Stomach (tissue), 9 donors: ENCODE data around the gene UGT2B28. TPM values are rescaled to one million over a fixed set of nuclear protein-coding genes. Genes with fewer than 3 reads are reported as not detected.
"Not testable (repeated sequence)": the region's sequence is repeated elsewhere in the genome, so short reads cannot be mapped to it uniquely, and the experiment has no call there.

Experiments used
- DNase-seq, 2 donors: peaks; one replicate each; pipeline versions ENCODE4 v3.0.0 to v3.0.0-alpha.2; 2013 to 2019
- H3K27ac ChIP-seq, 5 donors: fragments of 200-600 bp in 4 of 5; sonication (generic) in 4 of 5; one replicate each; pipeline ENCODE4 v1.5.1; 2013 to 2019; ENCODE audit warnings: mild to moderate bottlenecking in 1 of 5, moderate library complexity in 1 of 5
- H3K27me3 ChIP-seq, 3 donors: fragments of 200-600 bp; sonication (generic); one replicate each; pipeline ENCODE4 v1.5.1; 2017 to 2019; ENCODE audit warnings: mixed run types in 1 of 3
- H3K36me3 ChIP-seq, 4 donors: fragments of 200-600 bp; sonication (generic); 1 replicate in 3 of 4; 2 replicates in 1 of 4; pipeline ENCODE4 v1.5.1; 2016 to 2019
- H3K4me1 ChIP-seq, 4 donors: fragments of 200-600 bp; sonication (generic); one replicate each; pipeline ENCODE4 v1.5.1; 2016 to 2019
- H3K4me3 ChIP-seq, 4 donors: fragments of 200-600 bp; sonication (generic) in 3 of 4; one replicate each; pipeline ENCODE4 v1.5.1; 2016 to 2019; ENCODE audit warnings: mild to moderate bottlenecking in 1 of 4
- H3K9me3 ChIP-seq, 4 donors: fragments of 200-600 bp; sonication (generic); one replicate each; pipeline ENCODE4 v1.5.1; 2016 to 2019
- EP300 ChIP-seq: sonication (generic); formaldehyde crosslinking; IDR thresholded peaks from one replicate; pipeline ENCODE4 v1.6.1; 2017; ENCODE audit warnings: antibody characterized with exemption
- POLR2A ChIP-seq, 4 donors: fragments of 450-650 bp; IDR thresholded peaks; one replicate each; pipeline ENCODE4 v1.6.1; 2016; ENCODE audit warnings: antibody characterized with exemption in 4 of 4, control low read depth in 2 of 4, mild to moderate bottlenecking in 1 of 4, moderate library complexity in 1 of 4
- POLR2AphosphoS5 ChIP-seq, 3 donors: sonication (generic); formaldehyde crosslinking; IDR thresholded peaks; one replicate each; pipeline ENCODE4 v1.6.1; 2016; ENCODE audit warnings: antibody characterized with exemption in 3 of 3
- WGBS, 5 donors: extraction: QIAGEN DNeasy Blood & Tissue Kit in 3 of 5; methylation state at CpG; one replicate each; pipeline versions ENCODE4 v1.1.5 to v1.1.7; 2013 to 2018; 5-methylcytosine and 5-hydroxymethylcytosine counted together
- intact Hi-C: fragments of 100-400 bp; cut with DNase I; formaldehyde crosslinking; loops from one replicate; pipeline ENCODE4 v1.15.1; 2023; ENCODE audit warnings: low total_unique reads
- polyA plus RNA-seq, 3 donors: library from polyadenylated mRNA; stranded (reverse); fragments of 200-250 nt; gene quantifications; one replicate each; pipeline ENCODE4 v1.2.3, GENCODE V29; 2013
- total RNA-seq, 5 donors: library from RNA; depleted of rRNA; stranded (reverse); fragments of >200 nt; gene quantifications; one replicate each; pipeline versions ENCODE4 v1.1.0 to v1.2.3, GENCODE V29; 2014 to 2016
- TF ChIP-seq, protein P1 (sequence below), 7 experiments: fragments of 450-650 bp in 4 of 7; fragments of 200-600 bp in 3 of 7; sonication (generic) in 3 of 7; IDR thresholded peaks; one replicate each; pipeline ENCODE4 v1.5.1; 2016 to 2019; ENCODE audit warnings: antibody characterized with exemption in 7 of 7, control low read depth in 2 of 7, mild to moderate bottlenecking in 1 of 7
- donor health status: healthy with polysubstance abuse.
- donor health status: Bipolar disorder and iron deficiency.
- donor health status: healthy.

UGT2B28 gene
- total and polyA plus RNA-seq, 8 donors, result not detected

DNA sequence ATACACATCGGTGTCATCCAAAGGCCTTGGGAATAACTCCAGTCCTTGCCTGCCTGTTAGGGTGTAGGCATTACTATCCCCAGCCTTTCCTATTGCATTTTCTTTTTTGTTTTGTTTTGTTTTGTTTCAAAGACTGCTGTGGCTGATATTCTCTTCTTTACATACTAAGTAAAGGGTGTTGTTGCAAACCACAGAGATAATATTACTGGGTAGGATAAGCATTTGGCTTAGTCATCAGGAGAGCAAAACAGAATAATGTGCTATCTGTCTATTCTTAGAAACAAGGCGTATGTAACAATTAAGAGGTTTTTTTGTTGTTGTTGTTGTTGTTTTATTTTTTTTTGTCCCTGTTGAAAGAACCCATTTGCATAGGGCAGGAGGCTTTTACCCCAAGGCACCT lies 41.8 kb downstream of the UGT2B28 start:
- peaks cover 6 to 17% (median 9%) of the 10 kb centered on the region in 4 donors for H3K4me1 ChIP-seq
- no peaks in the 10 kb centered on the region for H3K27me3 ChIP-seq
- TF ChIP-seq POLR2A (IDR thresholded peaks at IDR 0.05), result no peak
- DNase-seq, result no peak
- H3K4me3 ChIP-seq, result no peak overlapping the region
- H3K9me3 ChIP-seq, result no peaks in the 10 kb centered on the region
- 67 to 76% (median 67%) methylated on average over 2 of the region's 2 CpGs for WGBS, 5 donors
- intact Hi-C loops, result no loop called here
- H3K27ac ChIP-seq, result peak overlapping the region in 2 of 5 donors; percentile 35 to 45
- no peaks in the 10 kb centered on the region for H3K36me3 ChIP-seq

DNA sequence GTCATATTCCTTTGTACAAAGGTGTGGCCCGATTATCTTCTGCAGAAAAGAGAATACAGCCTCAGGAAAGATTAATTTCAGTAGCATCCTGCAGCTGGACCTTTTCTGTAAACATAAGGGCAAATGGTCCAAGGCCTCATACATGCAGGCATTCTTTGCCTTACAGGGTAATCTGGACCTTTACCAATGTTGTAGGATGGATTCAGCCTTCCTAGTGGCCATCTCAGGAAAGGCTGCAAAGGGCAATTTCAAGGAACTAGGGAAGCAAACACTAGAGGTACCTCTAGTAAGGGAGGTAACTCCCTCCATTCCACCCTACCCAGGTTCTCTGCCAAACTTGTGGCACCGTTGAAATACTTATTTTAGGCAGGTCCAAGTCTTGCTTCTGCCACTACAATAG lies 43.0 kb downstream of the UGT2B28 start:
- intact Hi-C loops, result no loop called here
- 62 to 79% (median 76%) methylated on average over 2 of the region's 2 CpGs for WGBS, 5 donors
- H3K27me3 ChIP-seq, result no peaks in the 10 kb centered on the region
- DNase-seq, result no peak
- TF ChIP-seq, protein P1, sequence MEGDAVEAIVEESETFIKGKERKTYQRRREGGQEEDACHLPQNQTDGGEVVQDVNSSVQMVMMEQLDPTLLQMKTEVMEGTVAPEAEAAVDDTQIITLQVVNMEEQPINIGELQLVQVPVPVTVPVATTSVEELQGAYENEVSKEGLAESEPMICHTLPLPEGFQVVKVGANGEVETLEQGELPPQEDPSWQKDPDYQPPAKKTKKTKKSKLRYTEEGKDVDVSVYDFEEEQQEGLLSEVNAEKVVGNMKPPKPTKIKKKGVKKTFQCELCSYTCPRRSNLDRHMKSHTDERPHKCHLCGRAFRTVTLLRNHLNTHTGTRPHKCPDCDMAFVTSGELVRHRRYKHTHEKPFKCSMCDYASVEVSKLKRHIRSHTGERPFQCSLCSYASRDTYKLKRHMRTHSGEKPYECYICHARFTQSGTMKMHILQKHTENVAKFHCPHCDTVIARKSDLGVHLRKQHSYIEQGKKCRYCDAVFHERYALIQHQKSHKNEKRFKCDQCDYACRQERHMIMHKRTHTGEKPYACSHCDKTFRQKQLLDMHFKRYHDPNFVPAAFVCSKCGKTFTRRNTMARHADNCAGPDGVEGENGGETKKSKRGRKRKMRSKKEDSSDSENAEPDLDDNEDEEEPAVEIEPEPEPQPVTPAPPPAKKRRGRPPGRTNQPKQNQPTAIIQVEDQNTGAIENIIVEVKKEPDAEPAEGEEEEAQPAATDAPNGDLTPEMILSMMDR (IDR thresholded peaks at IDR 0.05), result no peak
- TF ChIP-seq POLR2AphosphoS5 (IDR thresholded peaks at IDR 0.05), result no peak
- TF ChIP-seq POLR2A (IDR thresholded peaks at IDR 0.05), result no peak
- no peak for TF ChIP-seq EP300
- no peaks in the 10 kb centered on the region for H3K9me3 ChIP-seq
- no peaks in the 10 kb centered on the region for H3K36me3 ChIP-seq
- no peak overlapping the region for H3K4me3 ChIP-seq
- H3K27ac ChIP-seq, result no peak overlapping the region
- H3K4me1 ChIP-seq, result peaks cover 6 to 14% (median 9%) of the 10 kb centered on the region in 4 donors

DNA sequence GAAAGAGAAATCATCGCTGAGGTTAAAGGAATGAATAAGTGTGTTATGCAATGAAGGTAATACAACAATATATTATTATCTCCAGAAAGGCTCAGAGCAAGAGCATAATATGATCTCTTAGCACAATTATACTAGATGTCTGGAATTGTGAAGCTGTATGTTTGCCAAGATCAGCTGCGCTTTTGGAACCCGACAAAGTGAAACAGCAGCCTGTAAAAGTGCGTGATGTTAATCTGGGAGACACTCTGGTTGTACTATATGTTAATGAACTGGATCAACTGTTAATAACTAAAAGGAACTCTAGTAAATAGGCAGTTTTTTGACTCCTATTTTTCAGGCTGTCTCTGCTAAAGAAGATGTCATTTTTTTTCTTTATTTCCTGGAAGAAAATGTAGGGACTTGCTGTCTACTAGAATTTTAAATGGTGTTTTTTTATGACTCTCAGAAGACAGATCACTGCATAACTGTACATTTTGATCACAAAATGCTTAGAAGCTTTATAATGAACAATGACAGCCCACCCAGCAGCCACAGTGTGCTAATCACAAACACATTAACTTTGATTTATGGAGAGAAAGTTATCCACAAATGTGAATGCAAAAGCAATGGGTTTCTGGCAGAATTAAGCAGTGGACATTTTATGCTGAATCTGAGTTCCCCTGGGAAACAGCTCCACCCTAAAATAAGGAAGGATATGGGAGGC lies 50.2 kb downstream of the UGT2B28 start:
- H3K9me3 ChIP-seq, result no peaks in the 10 kb centered on the region
- intact Hi-C loops, result no loop called here
- no peak overlapping the region for H3K4me3 ChIP-seq
- 40 to 74% (median 60%) methylated on average over 4 of the region's 4 CpGs for WGBS, 5 donors
- no peaks in the 10 kb centered on the region for H3K36me3 ChIP-seq
- H3K4me1 ChIP-seq, result no peaks in the 10 kb centered on the region
- H3K27ac ChIP-seq, result no peak overlapping the region
- no peaks in the 10 kb centered on the region for H3K27me3 ChIP-seq
- TF ChIP-seq POLR2AphosphoS5 (IDR thresholded peaks at IDR 0.05) (no peak), POLR2A (IDR thresholded peaks at IDR 0.05) (no peak), EP300 (no peak)
- TF ChIP-seq, protein P1 (IDR thresholded peaks at IDR 0.05), result no peak
- DNase-seq, result peak in 1 of 2 donors; percentile 30

DNA sequence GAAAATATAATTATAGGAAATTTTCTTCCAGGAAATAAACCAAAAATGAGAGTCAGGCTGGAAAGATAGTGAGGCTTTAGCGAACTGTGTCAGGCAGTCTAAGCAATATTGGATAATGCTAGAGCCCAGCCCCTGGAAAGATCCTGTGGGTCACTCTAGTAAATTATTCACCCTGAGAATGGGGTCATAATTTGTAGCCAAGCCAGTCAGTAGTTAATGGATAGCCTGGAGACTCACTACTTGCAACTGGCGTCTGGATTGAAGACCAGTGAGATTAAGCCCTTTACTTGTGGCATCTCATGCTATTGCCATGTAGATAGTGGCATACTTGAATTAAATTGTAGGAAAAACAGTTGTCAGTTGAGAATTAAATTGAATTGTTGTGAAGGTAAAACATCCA lies 51.0 kb downstream of the UGT2B28 start:
- H3K4me3 ChIP-seq, H3K9me3 ChIP-seq, H3K36me3 ChIP-seq, H3K27me3 ChIP-seq, H3K4me1 ChIP-seq, intact Hi-C loops, H3K27ac ChIP-seq, DNase-seq: not testable (repeated sequence)
- WGBS, 5 donors, result 69 to 80% (median 72%) methylated on average over 2 of the region's 2 CpGs

DNA sequence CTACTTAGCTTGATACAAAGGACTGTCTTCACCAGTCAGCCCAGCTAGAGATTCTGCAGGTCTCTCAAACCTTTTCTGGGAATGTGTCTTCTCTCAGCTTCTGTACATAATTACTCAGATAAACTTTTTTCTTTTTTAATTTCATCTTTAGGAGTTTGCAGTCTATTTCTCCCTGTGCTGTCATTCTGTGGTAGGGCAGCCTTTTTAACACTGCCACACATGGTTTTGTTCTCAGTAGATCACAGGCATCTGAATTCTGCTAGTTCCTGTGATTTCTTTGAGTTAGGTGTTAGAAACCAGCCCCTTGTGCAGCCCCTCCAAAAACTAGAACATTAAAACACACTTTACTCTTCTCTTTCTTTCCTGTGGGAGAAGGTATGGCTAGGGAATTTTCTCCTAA lies 55.2 kb downstream of the UGT2B28 start:
- TF ChIP-seq, protein P1 (IDR thresholded peaks at IDR 0.05), result peak in 1 of 7 experiments; percentile 27
- not testable (repeated sequence) for DNase-seq, H3K36me3 ChIP-seq

DNA sequence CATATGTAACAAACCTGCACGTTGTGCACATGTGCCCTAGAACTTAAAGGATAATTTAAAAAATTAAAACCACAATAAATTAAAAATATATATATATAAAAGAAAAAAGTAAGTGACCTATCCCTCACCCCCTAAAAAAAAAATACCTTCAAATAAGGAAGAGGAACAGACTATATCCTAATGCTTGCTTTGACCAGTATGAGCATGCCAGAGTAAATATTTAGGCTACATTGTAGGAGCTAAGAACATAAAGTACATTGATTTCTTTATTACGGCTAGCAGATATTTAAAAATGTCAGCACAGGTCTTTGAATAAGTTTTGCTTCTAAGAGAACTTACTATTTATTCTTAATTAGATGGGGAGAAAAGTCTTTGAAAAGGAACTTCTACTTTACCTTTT lies 62.8 kb downstream of the UGT2B28 start:
- H3K4me3 ChIP-seq, H3K9me3 ChIP-seq, H3K27me3 ChIP-seq, H3K4me1 ChIP-seq, intact Hi-C loops, DNase-seq, H3K36me3 ChIP-seq: not testable (repeated sequence)
- peak overlapping the region in 2 of 5 donors; percentile 46 to 52 for H3K27ac ChIP-seq
- 35 to 47% (median 41%) methylated on average over 2 of the region's 2 CpGs for WGBS, 5 donors

More for the DNA sequence above, 55.2 kb downstream of the UGT2B28 start:
- H3K27ac ChIP-seq, H3K27me3 ChIP-seq, H3K9me3 ChIP-seq, H3K4me3 ChIP-seq, H3K4me1 ChIP-seq, intact Hi-C loops: not testable (repeated sequence)

DNA sequence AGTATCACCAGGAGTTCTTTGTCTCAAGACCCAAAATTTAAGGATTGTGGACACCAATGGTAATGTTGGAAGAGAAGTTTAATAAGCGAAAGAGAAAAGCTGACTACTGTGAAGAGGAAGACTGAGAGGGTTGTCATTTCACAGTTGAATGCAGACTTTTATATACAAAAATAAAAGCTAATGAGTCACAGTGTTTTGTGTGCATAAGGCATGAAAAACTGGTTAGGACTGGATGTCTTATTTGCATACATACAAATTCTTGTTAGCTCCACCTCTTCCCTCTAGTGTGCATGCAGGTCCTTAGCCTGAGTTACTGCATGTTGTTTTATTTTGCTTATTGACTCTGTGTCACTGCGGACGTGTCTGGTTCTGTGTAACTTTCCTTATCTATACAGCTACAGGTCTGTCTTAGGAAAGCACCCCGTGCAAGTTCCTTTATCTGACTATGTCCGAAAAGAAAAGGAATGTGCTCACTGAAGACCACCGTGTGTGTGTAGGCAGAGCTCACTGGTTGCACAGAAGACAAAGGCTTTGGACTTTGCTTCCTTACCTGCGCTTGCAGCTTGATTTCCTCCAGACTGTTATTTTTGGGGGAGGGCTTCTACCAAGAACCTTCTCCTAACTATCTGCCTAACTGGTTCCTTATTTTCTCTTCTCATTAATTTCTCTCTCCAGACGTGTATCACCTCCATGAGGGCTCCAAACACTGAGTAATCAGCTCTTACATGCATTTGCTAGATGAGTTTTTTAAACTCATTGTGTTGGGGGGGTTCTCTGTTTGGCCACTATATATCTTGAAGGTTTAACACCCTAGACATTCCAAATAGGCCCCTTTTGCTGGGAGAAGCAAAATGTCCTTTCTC lies 63.5 kb downstream of the UGT2B28 start:
- 21 to 47% (median 26%) methylated on average over 8 of the region's 8 CpGs for WGBS, 5 donors
- intact Hi-C loops, H3K9me3 ChIP-seq, H3K27me3 ChIP-seq, H3K4me1 ChIP-seq, DNase-seq, H3K4me3 ChIP-seq, H3K36me3 ChIP-seq: not testable (repeated sequence)
- peak overlapping the region in 2 of 5 donors; percentile 46 to 52 for H3K27ac ChIP-seq
